Measurements from ENCODE around the gene PCBD2.

Gene PCBD2

GRCh38 chr5:134944630-134945029 is 39.7 kb downstream of the PCBD2 start:
- H3K27ac ChIP-seq (ENCODE audit: low read length) = no peak overlapping the region
- TF ChIP-seq, protein P1, sequence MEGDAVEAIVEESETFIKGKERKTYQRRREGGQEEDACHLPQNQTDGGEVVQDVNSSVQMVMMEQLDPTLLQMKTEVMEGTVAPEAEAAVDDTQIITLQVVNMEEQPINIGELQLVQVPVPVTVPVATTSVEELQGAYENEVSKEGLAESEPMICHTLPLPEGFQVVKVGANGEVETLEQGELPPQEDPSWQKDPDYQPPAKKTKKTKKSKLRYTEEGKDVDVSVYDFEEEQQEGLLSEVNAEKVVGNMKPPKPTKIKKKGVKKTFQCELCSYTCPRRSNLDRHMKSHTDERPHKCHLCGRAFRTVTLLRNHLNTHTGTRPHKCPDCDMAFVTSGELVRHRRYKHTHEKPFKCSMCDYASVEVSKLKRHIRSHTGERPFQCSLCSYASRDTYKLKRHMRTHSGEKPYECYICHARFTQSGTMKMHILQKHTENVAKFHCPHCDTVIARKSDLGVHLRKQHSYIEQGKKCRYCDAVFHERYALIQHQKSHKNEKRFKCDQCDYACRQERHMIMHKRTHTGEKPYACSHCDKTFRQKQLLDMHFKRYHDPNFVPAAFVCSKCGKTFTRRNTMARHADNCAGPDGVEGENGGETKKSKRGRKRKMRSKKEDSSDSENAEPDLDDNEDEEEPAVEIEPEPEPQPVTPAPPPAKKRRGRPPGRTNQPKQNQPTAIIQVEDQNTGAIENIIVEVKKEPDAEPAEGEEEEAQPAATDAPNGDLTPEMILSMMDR (IDR thresholded peaks at IDR 0.05; ENCODE audit: borderline replicate concordance, extremely low read depth, low read length, poor library complexity, severe bottlenecking) = no peak
- TF ChIP-seq EZH2 (IDR thresholded peaks at IDR 0.05; ENCODE audit: borderline replicate concordance, low read depth, low read length, severe bottlenecking) = no peak
- no peak for ATAC-seq (ENCODE audit: insufficient read depth, low read depth)
- no peaks in the 10 kb centered on the region for H3K27me3 ChIP-seq (ENCODE audit: insufficient read depth, low read length, poor library complexity)
- H3K4me3 ChIP-seq (ENCODE audit: low read depth in 1 of 2, low read length in 2 of 2) = no peak overlapping the region
- H3K79me2 ChIP-seq (ENCODE audit: insufficient read depth, low read length) = no peaks in the 10 kb centered on the region
- H3K36me3 ChIP-seq (ENCODE audit: insufficient read depth, low read length) = peaks cover 10% of the 10 kb centered on the region; the same call in 1 of the 2 replicates
- DNase-seq = no peak
- H3K9ac ChIP-seq (ENCODE audit: low read depth, low read length) = no peak overlapping the region
- H4K20me1 ChIP-seq (ENCODE audit: insufficient read depth, low read length) = no peaks in the 10 kb centered on the region
- no peaks in the 10 kb centered on the region for H3K9me3 ChIP-seq (ENCODE audit: insufficient read depth, low read length, severe bottlenecking)
- no peak overlapping the region for H2AFZ ChIP-seq (ENCODE audit: low read depth, low read length)
- H3K4me2 ChIP-seq (ENCODE audit: insufficient read depth, low read length) = no peak overlapping the region
- H3K4me1 ChIP-seq (ENCODE audit: insufficient read depth, low read length) = no peaks in the 10 kb centered on the region

DNA sequence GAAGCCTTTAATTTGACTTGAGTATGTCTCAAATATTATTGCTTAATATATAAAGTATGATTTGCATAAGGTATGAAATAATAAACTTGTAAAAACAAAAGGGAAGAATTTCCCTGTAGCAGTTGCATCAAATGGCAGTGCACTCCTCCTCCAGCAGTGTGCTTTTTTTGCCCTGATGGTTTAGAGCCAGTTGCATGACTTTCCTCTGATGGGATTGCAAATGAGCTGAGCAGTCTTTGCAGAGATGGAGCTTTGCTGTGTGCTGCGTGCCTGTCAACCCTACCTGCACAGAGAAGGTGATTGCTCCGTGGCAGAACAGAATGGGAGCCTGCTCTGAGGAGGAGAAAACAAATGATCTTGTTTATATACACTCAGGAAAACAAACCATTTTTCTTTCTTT is 40.1 kb downstream of the PCBD2 start:
- TF ChIP-seq, protein P1 (IDR thresholded peaks at IDR 0.05; ENCODE audit: borderline replicate concordance, extremely low read depth, low read length, poor library complexity, severe bottlenecking) = no peak
- no peak for TF ChIP-seq EZH2 (IDR thresholded peaks at IDR 0.05; ENCODE audit: borderline replicate concordance, low read depth, low read length, severe bottlenecking)
- ATAC-seq (ENCODE audit: insufficient read depth, low read depth) (no peak), DNase-seq (no peak)
- no peak overlapping the region for H3K9ac ChIP-seq (ENCODE audit: low read depth, low read length)
- peaks cover 7% of the 10 kb centered on the region; the same call in 1 of the 2 replicates for H3K36me3 ChIP-seq (ENCODE audit: insufficient read depth, low read length)
- H3K27me3 ChIP-seq (ENCODE audit: insufficient read depth, low read length, poor library complexity) = no peaks in the 10 kb centered on the region
- no peaks in the 10 kb centered on the region for H3K4me1 ChIP-seq (ENCODE audit: insufficient read depth, low read length)
- no peaks in the 10 kb centered on the region for H3K9me3 ChIP-seq (ENCODE audit: insufficient read depth, low read length, severe bottlenecking)
- no peak overlapping the region for H2AFZ ChIP-seq (ENCODE audit: low read depth, low read length)
- H4K20me1 ChIP-seq (ENCODE audit: insufficient read depth, low read length) = no peaks in the 10 kb centered on the region
- H3K79me2 ChIP-seq (ENCODE audit: insufficient read depth, low read length) = no peaks in the 10 kb centered on the region
- no peak overlapping the region for H3K27ac ChIP-seq (ENCODE audit: low read length)
- no peak overlapping the region for H3K4me3 ChIP-seq (ENCODE audit: low read depth in 1 of 2, low read length in 2 of 2)
- no peak overlapping the region for H3K4me2 ChIP-seq (ENCODE audit: insufficient read depth, low read length)

DNA sequence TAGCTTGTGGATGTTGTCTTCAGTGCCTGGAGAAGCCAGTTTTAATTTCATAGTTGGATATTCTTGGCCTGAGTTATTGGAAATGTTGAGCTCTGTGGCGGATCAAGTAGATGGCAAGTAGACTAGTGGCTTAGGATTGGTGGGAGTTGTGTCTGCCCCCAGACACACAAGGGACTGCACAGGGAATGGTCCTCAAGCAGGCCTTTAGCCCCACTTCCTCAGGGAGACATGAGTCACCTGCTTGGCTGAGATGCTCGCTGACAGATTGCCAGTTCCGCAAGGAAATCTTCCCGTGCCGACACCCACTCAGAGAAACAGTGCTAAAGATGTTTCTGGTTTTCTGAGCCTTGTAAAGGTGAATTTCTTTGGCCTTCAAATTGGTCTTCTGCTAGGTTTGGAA is 44.0 kb downstream of the PCBD2 start:
- H3K36me3 ChIP-seq (ENCODE audit: insufficient read depth, low read length) = no peaks in the 10 kb centered on the region
- H3K9me3 ChIP-seq (ENCODE audit: insufficient read depth, low read length, severe bottlenecking) = peaks cover 4% of the 10 kb centered on the region
- H3K4me1 ChIP-seq (ENCODE audit: insufficient read depth, low read length) = no peaks in the 10 kb centered on the region
- TF ChIP-seq, protein P1 (IDR thresholded peaks at IDR 0.05; ENCODE audit: borderline replicate concordance, extremely low read depth, low read length, poor library complexity, severe bottlenecking) = no peak
- no peak for TF ChIP-seq EZH2 (IDR thresholded peaks at IDR 0.05; ENCODE audit: borderline replicate concordance, low read depth, low read length, severe bottlenecking)
- no peaks in the 10 kb centered on the region for H4K20me1 ChIP-seq (ENCODE audit: insufficient read depth, low read length)
- H2AFZ ChIP-seq (ENCODE audit: low read depth, low read length) = no peak overlapping the region
- no peak overlapping the region for H3K27ac ChIP-seq (ENCODE audit: low read length)
- no peaks in the 10 kb centered on the region for H3K27me3 ChIP-seq (ENCODE audit: insufficient read depth, low read length, poor library complexity)
- no peak overlapping the region for H3K4me3 ChIP-seq (ENCODE audit: low read depth in 1 of 2, low read length in 2 of 2)
- no peak for DNase-seq
- H3K79me2 ChIP-seq (ENCODE audit: insufficient read depth, low read length) = no peaks in the 10 kb centered on the region
- ATAC-seq (ENCODE audit: insufficient read depth, low read depth) = no peak
- H3K9ac ChIP-seq (ENCODE audit: low read depth, low read length) = no peak overlapping the region
- no peak overlapping the region for H3K4me2 ChIP-seq (ENCODE audit: insufficient read depth, low read length)

GRCh38 chr5:134949316-134949715 is 44.4 kb downstream of the PCBD2 start:
- Histone ChIP-seq H3K4me1 (ENCODE audit: insufficient read depth, low read length) (no peaks in the 10 kb centered on the region), H3K9me3 (ENCODE audit: insufficient read depth, low read length, severe bottlenecking) (peaks cover 8% of the 10 kb centered on the region), H3K9ac (ENCODE audit: low read depth, low read length) (no peak overlapping the region), H4K20me1 (ENCODE audit: insufficient read depth, low read length) (no peaks in the 10 kb centered on the region), H3K79me2 (ENCODE audit: insufficient read depth, low read length) (no peaks in the 10 kb centered on the region), H3K4me3 (ENCODE audit: low read depth in 1 of 2, low read length in 2 of 2) (no peak overlapping the region), H3K27ac (ENCODE audit: low read length) (no peak overlapping the region), H3K27me3 (ENCODE audit: insufficient read depth, low read length, poor library complexity) (no peaks in the 10 kb centered on the region), H2AFZ (ENCODE audit: low read depth, low read length) (no peak overlapping the region), H3K4me2 (ENCODE audit: insufficient read depth, low read length) (no peak overlapping the region), H3K36me3 (ENCODE audit: insufficient read depth, low read length) (no peaks in the 10 kb centered on the region)
- ATAC-seq (ENCODE audit: insufficient read depth, low read depth) (no peak), DNase-seq (no peak)
- no peak for TF ChIP-seq EZH2 (IDR thresholded peaks at IDR 0.05; ENCODE audit: borderline replicate concordance, low read depth, low read length, severe bottlenecking)
- TF ChIP-seq, protein P1 (IDR thresholded peaks at IDR 0.05; ENCODE audit: borderline replicate concordance, extremely low read depth, low read length, poor library complexity, severe bottlenecking) = no peak

Data from DND-41 (cell line).